ENCODE measurements around the gene ZRANB3. TPM values are rescaled to one million over a fixed set of nuclear protein-coding genes. Genes with fewer than 3 reads are reported as not detected.
"Not testable (repeated sequence)": the region's sequence is repeated elsewhere in the genome, so short reads cannot be mapped to it uniquely, and the experiment has no call there.

Gene ZRANB3
- total RNA-seq, 1 donor from 2014 or later = 1.4 TPM

GRCh38 chr2:135557530-135557929 is 26.5 kb upstream of the ZRANB3 start:
- no peak for DNase-seq
- Histone ChIP-seq H3K27ac (replicated peaks) (no peak overlapping the region), H3K4me1 (peaks cover 16% of the 10 kb centered on the region), H3K4me3 (no peak overlapping the region), H3K9me3 (replicated peaks) (no peaks in the 10 kb centered on the region), H3K27me3 (ENCODE audit: low read depth) (no peaks in the 10 kb centered on the region), H3K36me3 (no peaks in the 10 kb centered on the region)
- intact Hi-C loops (cut with micrococcal nuclease) = no loop called here
- no peak for TF ChIP-seq CTCF (IDR thresholded peaks at IDR 0.05; ENCODE audit: borderline replicate concordance)

GRCh38 chr2:135555311-135555710 is 24.3 kb upstream of the ZRANB3 start:
- TF ChIP-seq CTCF (IDR thresholded peaks at IDR 0.05; ENCODE audit: borderline replicate concordance) = no peak
- Histone ChIP-seq H3K27ac (replicated peaks) (no peak overlapping the region), H3K4me1 (peaks cover 16% of the 10 kb centered on the region), H3K4me3 (no peak overlapping the region), H3K36me3 (no peaks in the 10 kb centered on the region), H3K9me3 (replicated peaks) (no peaks in the 10 kb centered on the region), H3K27me3 (ENCODE audit: low read depth) (no peaks in the 10 kb centered on the region)
- intact Hi-C loops (cut with micrococcal nuclease) = no loop called here
- no peak for DNase-seq

- H3K9me3 ChIP-seq (replicated peaks) = no peaks in the 10 kb centered on the region
- TF ChIP-seq CTCF (IDR thresholded peaks at IDR 0.05; ENCODE audit: borderline replicate concordance) = no peak
- peaks cover 7% of the 10 kb centered on the region for H3K4me1 ChIP-seq
- H3K36me3 ChIP-seq = no peaks in the 10 kb centered on the region
- DNase-seq = no peak
- intact Hi-C loops (cut with micrococcal nuclease) = no loop called here
- no peaks in the 10 kb centered on the region for H3K27me3 ChIP-seq (ENCODE audit: low read depth)
- H3K4me3 ChIP-seq = no peak overlapping the region
- H3K27ac ChIP-seq (replicated peaks) = no peak overlapping the region
Measured at GRCh38 chr2:135552887-135553286, 21.9 kb upstream of the ZRANB3 start.

GRCh38 chr2:135551356-135551755 is 20.3 kb upstream of the ZRANB3 start:
- DNase-seq = no peak
- Histone ChIP-seq H3K27me3 (ENCODE audit: low read depth) (no peaks in the 10 kb centered on the region), H3K4me1 (no peaks in the 10 kb centered on the region), H3K9me3 (replicated peaks) (no peaks in the 10 kb centered on the region), H3K4me3 (no peak overlapping the region), H3K27ac (replicated peaks) (no peak overlapping the region), H3K36me3 (no peaks in the 10 kb centered on the region)
- intact Hi-C loops (cut with micrococcal nuclease) = no loop called here
- no peak for TF ChIP-seq CTCF (IDR thresholded peaks at IDR 0.05; ENCODE audit: borderline replicate concordance)

GRCh38 chr2:135547311-135547710 is 16.3 kb upstream of the ZRANB3 start:
- Histone ChIP-seq H3K9me3 (replicated peaks) (no peaks in the 10 kb centered on the region), H3K4me1 (no peaks in the 10 kb centered on the region), H3K27ac (replicated peaks) (no peak overlapping the region), H3K36me3 (no peaks in the 10 kb centered on the region), H3K27me3 (ENCODE audit: low read depth) (no peaks in the 10 kb centered on the region), H3K4me3 (no peak overlapping the region)
- TF ChIP-seq CTCF (IDR thresholded peaks at IDR 0.05; ENCODE audit: borderline replicate concordance) = no peak
- intact Hi-C loops (cut with micrococcal nuclease) = no loop called here
- DNase-seq = no peak

- H3K4me1 ChIP-seq = no peaks in the 10 kb centered on the region
- no peaks in the 10 kb centered on the region for H3K27me3 ChIP-seq (ENCODE audit: low read depth)
- no peak overlapping the region for H3K4me3 ChIP-seq
Measured at GRCh38 chr2:135546436-135546835, 15.4 kb upstream of the ZRANB3 start.

GRCh38 chr2:135533545-135533944 is 2.5 kb upstream of the ZRANB3 start:
- H3K27me3 ChIP-seq (ENCODE audit: low read depth); intact Hi-C loops (cut with micrococcal nuclease); H3K36me3 ChIP-seq; H3K9me3 ChIP-seq (replicated peaks); H3K4me3 ChIP-seq; H3K27ac ChIP-seq (replicated peaks); DNase-seq: not testable (repeated sequence)
- H3K4me1 ChIP-seq = peaks cover 34% of the 10 kb centered on the region

More at GRCh38 chr2:135546436-135546835, 15.4 kb upstream of the ZRANB3 start:
- Histone ChIP-seq H3K9me3 (replicated peaks) (no peaks in the 10 kb centered on the region), H3K36me3 (no peaks in the 10 kb centered on the region), H3K27ac (replicated peaks) (no peak overlapping the region)
- no peak for DNase-seq
- TF ChIP-seq CTCF (IDR thresholded peaks at IDR 0.05; ENCODE audit: borderline replicate concordance) = no peak
- intact Hi-C loops (cut with micrococcal nuclease) = no loop called here
